Mesenchymal stem cell (in vitro differentiated cells and primary cell): ENCODE measurements around the gene DGCR2.
"Not testable (repeated sequence)": the region's sequence is repeated elsewhere in the genome, so short reads cannot be mapped to it uniquely, and the experiment has no call there.

Experiments used
- DNase-seq: peaks from one replicate; pipeline ENCODE4 v3.0.0-alpha.2; 2013
- H2AFZ ChIP-seq: one replicate; pipeline ENCODE4 v1.6.1; 2013; ENCODE audit warnings: low read depth, mild to moderate bottlenecking, control low read depth, inconsistent platforms, low read length, moderate library complexity
- H2AK5ac ChIP-seq: 2 replicates; pipeline ENCODE4 v1.6.1; 2013; ENCODE audit warnings: low read length, moderate library complexity, mild to moderate bottlenecking, inconsistent platforms; ENCODE audit not compliant: severe bottlenecking
- H2BK120ac ChIP-seq: one replicate; pipeline ENCODE4 v1.6.1; 2013; ENCODE audit warnings: low read depth, mild to moderate bottlenecking, inconsistent platforms, low read length, moderate library complexity
- H2BK12ac ChIP-seq, 2 experiments: one replicate each; pipeline ENCODE4 v1.6.1; 2013; ENCODE audit warnings: inconsistent platforms in 2 of 2, low read length in 2 of 2, mild to moderate bottlenecking in 2 of 2, moderate library complexity in 2 of 2, control low read depth in 1 of 2
- H2BK15ac ChIP-seq: one replicate; pipeline ENCODE4 v1.6.1; 2013; ENCODE audit warnings: mild to moderate bottlenecking, low read depth, inconsistent platforms; ENCODE audit not compliant: poor library complexity, severe bottlenecking
- H2BK5ac ChIP-seq: 2 replicates; pipeline ENCODE4 v1.6.1; 2013; ENCODE audit warnings: low read depth, mild to moderate bottlenecking, low read length, control low read depth, inconsistent platforms; ENCODE audit not compliant: poor library complexity, severe bottlenecking
- H3K14ac ChIP-seq, 2 experiments: one replicate each; pipeline ENCODE4 v1.6.1; 2013; ENCODE audit warnings: inconsistent platforms in 2 of 2, low read length in 2 of 2, control low read depth in 1 of 2, mild to moderate bottlenecking in 1 of 2, moderate library complexity in 1 of 2
- H3K18ac ChIP-seq, 2 experiments: one replicate each; pipeline ENCODE4 v1.6.1; 2013; ENCODE audit warnings: inconsistent platforms in 2 of 2, low read length in 2 of 2, control low read depth in 1 of 2, low read depth in 1 of 2, mild to moderate bottlenecking in 1 of 2
- H3K23ac ChIP-seq, 2 experiments: one replicate each; pipeline ENCODE4 v1.6.1; 2013; ENCODE audit warnings: inconsistent platforms in 2 of 2, low read length in 2 of 2, mild to moderate bottlenecking in 2 of 2, moderate library complexity in 2 of 2, control low read depth in 1 of 2
- H3K27ac ChIP-seq: 2 replicates; pipeline ENCODE4 v1.5.1; 2013; ENCODE audit warnings: mild to moderate bottlenecking, moderate library complexity, low read length, control low read depth, inconsistent platforms; ENCODE audit not compliant: poor library complexity, severe bottlenecking
- H3K27me3 ChIP-seq, 2 experiments: 2 replicates each; pipeline versions ENCODE4 v1.6.1 to v1.7.0; 2013; ENCODE audit warnings: low read length in 2 of 2, mild to moderate bottlenecking in 2 of 2, moderate library complexity in 2 of 2, control low read depth in 1 of 2, inconsistent platforms in 1 of 2; ENCODE audit not compliant: control insufficient read depth in 1 of 2, insufficient read depth in 1 of 2
- H3K36me3 ChIP-seq, 2 experiments: 2 replicates each; pipeline versions ENCODE4 v1.6.1 to v1.7.0; 2013; ENCODE audit warnings: low read length in 2 of 2, control low read depth in 1 of 2, inconsistent platforms in 1 of 2, low read depth in 1 of 2, mild to moderate bottlenecking in 1 of 2; ENCODE audit not compliant: insufficient read depth in 2 of 2, control insufficient read depth in 1 of 2
- H3K4ac ChIP-seq, 2 experiments: one replicate each; pipeline ENCODE4 v1.6.1; 2013; ENCODE audit warnings: inconsistent platforms in 2 of 2, low read length in 2 of 2, mild to moderate bottlenecking in 2 of 2, moderate library complexity in 2 of 2, control low read depth in 1 of 2, low read depth in 1 of 2
- H3K4me1 ChIP-seq: 2 replicates; pipeline ENCODE4 v1.6.1; 2013; ENCODE audit warnings: low read depth, low read length, control low read depth; ENCODE audit not compliant: control insufficient read depth, insufficient read depth
- H3K4me2 ChIP-seq: 2 replicates; pipeline ENCODE4 v1.6.1; 2013; ENCODE audit warnings: low read length, mild to moderate bottlenecking, inconsistent platforms; ENCODE audit not compliant: poor library complexity, severe bottlenecking
- H3K4me3 ChIP-seq, 2 experiments: 2 replicates each; pipeline versions ENCODE4 v1.5.1 to v1.7.0; 2013; ENCODE audit warnings: low read length in 2 of 2, mild to moderate bottlenecking in 2 of 2, control low read depth in 1 of 2, low read depth in 1 of 2; ENCODE audit not compliant: insufficient read depth in 1 of 2
- H3K79me1 ChIP-seq: replicated peaks from 2 replicates; pipeline ENCODE4 v1.6.1; 2013; ENCODE audit warnings: mild to moderate bottlenecking, control low read depth, low read length, inconsistent platforms; ENCODE audit not compliant: poor library complexity, severe bottlenecking
- H3K9ac ChIP-seq: 2 replicates; pipeline ENCODE4 v1.7.0; 2013; ENCODE audit warnings: mild to moderate bottlenecking, low read length, moderate library complexity
- H3K9me3 ChIP-seq: 2 replicates; pipeline ENCODE4 v1.7.0; 2013; ENCODE audit warnings: mild to moderate bottlenecking, low read length; ENCODE audit not compliant: control insufficient read depth
- H4K8ac ChIP-seq: one replicate; pipeline ENCODE4 v1.6.1; 2013; ENCODE audit warnings: inconsistent platforms, mild to moderate bottlenecking, low read length, moderate library complexity
- H4K91ac ChIP-seq: one replicate; pipeline ENCODE4 v1.6.1; 2013; ENCODE audit warnings: mild to moderate bottlenecking, low read length, inconsistent platforms
- WGBS: methylation state at CpG from one replicate; pipeline ENCODE4 v1.1.7; 2013; ENCODE audit warnings: mixed read lengths; 5-methylcytosine and 5-hydroxymethylcytosine counted together

DGCR2 gene

DNA sequence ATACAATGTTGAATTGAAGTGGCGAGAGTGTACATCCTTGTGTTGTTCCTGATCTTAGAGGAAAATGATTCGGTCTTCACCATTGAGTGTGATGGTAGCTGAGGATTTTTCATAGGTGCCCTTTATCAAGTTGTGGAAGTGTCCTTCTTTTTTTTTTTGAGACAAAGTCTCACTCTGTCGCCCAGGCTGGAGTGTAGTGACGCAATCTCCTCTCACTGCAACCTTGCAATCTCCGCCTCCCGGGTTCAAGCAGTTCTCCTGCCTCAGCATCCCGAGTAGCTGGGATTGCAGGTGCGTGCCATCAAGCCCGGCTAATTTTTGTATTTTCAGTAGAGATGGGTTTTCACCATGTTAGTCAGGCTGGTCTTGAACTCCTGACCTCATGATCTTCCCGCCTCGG lies 36.4 kb upstream of the DGCR2 start:
- WGBS: 81% methylated on average over 11 of the region's 11 CpGs
- H3K23ac ChIP-seq: not testable (repeated sequence)

DNA sequence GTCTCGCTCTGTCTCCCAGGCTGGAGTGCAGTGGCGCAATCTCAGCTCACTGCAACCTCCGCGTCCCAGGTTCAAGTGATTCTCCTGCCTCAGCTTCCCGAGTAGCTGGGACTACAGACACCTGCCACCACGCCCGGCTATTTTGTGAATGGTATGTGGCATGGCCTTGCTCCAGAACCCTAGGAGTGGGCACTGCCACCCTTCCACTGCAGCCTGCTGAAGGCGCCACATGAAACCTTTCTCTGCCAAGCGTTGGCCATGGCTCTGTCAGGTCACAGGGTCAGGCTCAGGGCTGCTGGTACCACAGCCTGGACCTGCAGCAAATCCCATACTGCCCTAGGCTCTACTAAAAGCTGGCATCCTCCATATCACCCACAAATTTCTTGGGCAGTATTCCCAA lies 33.9 kb upstream of the DGCR2 start:
- not testable (repeated sequence) for H3K9ac ChIP-seq, H3K4me1 ChIP-seq, H3K23ac ChIP-seq, H2BK5ac ChIP-seq, H2BK12ac ChIP-seq, H3K4me2 ChIP-seq, H3K4ac ChIP-seq, H2AFZ ChIP-seq, DNase-seq, H4K8ac ChIP-seq, H3K79me1 ChIP-seq, H3K36me3 ChIP-seq, H3K14ac ChIP-seq, H3K18ac ChIP-seq, H4K91ac ChIP-seq, H3K4me3 ChIP-seq, H2BK120ac ChIP-seq, H2AK5ac ChIP-seq, H3K27ac ChIP-seq
- Histone ChIP-seq H2BK15ac (peak overlapping the region; percentile 23), H3K9me3 (peaks cover 14% of the 10 kb centered on the region), H3K27me3 (peaks cover 31 to 35% of the 10 kb centered on the region in 2 experiments)
- WGBS: 82% methylated on average over 9 of the region's 9 CpGs

More for the DNA sequence above, 36.4 kb upstream of the DGCR2 start:
- peaks cover 18 to 29% of the 10 kb centered on the region in 2 experiments for H3K27me3 ChIP-seq
- not testable (repeated sequence) for H2AK5ac ChIP-seq, DNase-seq, H3K14ac ChIP-seq, H3K36me3 ChIP-seq, H3K4me1 ChIP-seq, H3K9me3 ChIP-seq, H2AFZ ChIP-seq, H3K27ac ChIP-seq, H2BK5ac ChIP-seq, H3K4me2 ChIP-seq, H3K4me3 ChIP-seq, H2BK120ac ChIP-seq, H4K8ac ChIP-seq, H3K9ac ChIP-seq, H2BK12ac ChIP-seq, H3K4ac ChIP-seq, H4K91ac ChIP-seq, H3K18ac ChIP-seq, H3K79me1 ChIP-seq, H2BK15ac ChIP-seq

GRCh38 chr22:19152942-19153883 lies 31.0 kb upstream of the DGCR2 start:
- Histone ChIP-seq H3K4me1 (peaks cover 7% of the 10 kb centered on the region), H2BK15ac (no peak overlapping the region), H2BK5ac (no peak overlapping the region), H3K9me3 (peaks cover 14% of the 10 kb centered on the region), H2BK120ac (no peak overlapping the region), H2AFZ (no peak overlapping the region), H3K23ac (no peak overlapping the region), H3K9ac (no peak overlapping the region), H2AK5ac (no peak overlapping the region), H3K4me2 (no peak overlapping the region), H3K18ac (no peak overlapping the region), H3K27me3 (peaks cover 49 to 57% of the 10 kb centered on the region in 2 experiments), H4K8ac (no peak overlapping the region), H2BK12ac (no peak overlapping the region), H4K91ac (no peak overlapping the region), H3K36me3 (no peaks in the 10 kb centered on the region), H3K14ac (no peak overlapping the region), H3K79me1 (no peaks in the 10 kb centered on the region), H3K27ac (no peak overlapping the region), H3K4me3 (no peak overlapping the region), H3K4ac (no peak overlapping the region)
- WGBS: 64% methylated on average over 10 of the region's 11 CpGs
- no peak for DNase-seq

- no peaks in the 10 kb centered on the region for H3K79me1 ChIP-seq
- WGBS: 72% methylated on average over 10 of the region's 10 CpGs
- H2BK15ac ChIP-seq: no peak overlapping the region
- H3K18ac ChIP-seq: no peak overlapping the region
- H3K27me3 ChIP-seq: peaks cover 66 to 72% of the 10 kb centered on the region in 2 experiments
- H4K8ac ChIP-seq: no peak overlapping the region
- no peak overlapping the region for H3K4me2 ChIP-seq
- H3K9ac ChIP-seq: no peak overlapping the region
- no peak overlapping the region for H3K23ac ChIP-seq
- no peak overlapping the region for H2BK12ac ChIP-seq
- H3K4ac ChIP-seq: no peak overlapping the region
- H3K27ac ChIP-seq: no peak overlapping the region
- no peak overlapping the region for H4K91ac ChIP-seq
- no peaks in the 10 kb centered on the region for H3K36me3 ChIP-seq
- DNase-seq: no peak
- no peak overlapping the region for H2BK5ac ChIP-seq
- no peak overlapping the region for H2BK120ac ChIP-seq
- no peak overlapping the region for H2AFZ ChIP-seq
- peaks cover 14% of the 10 kb centered on the region for H3K9me3 ChIP-seq
- no peak overlapping the region for H3K14ac ChIP-seq
- no peak overlapping the region for H3K4me3 ChIP-seq
- no peak overlapping the region for H2AK5ac ChIP-seq
- H3K4me1 ChIP-seq: peaks cover 7% of the 10 kb centered on the region
Observed at GRCh38 chr22:19151329-19152191, 29.3 kb upstream of the DGCR2 start.
